Testis (tissue), 3 donors: Measurements from ENCODE around the gene MPND. TPM values are rescaled to one million over a fixed set of nuclear protein-coding genes. Genes with fewer than 3 reads are reported as not detected.

Experiments used
- DNase-seq: peaks from one replicate; pipeline ENCODE4 v3.0.0-alpha.2; 2019
- H3K27ac ChIP-seq, 2 donors: fragments of 200-600 bp; sonication (generic); one replicate each; pipeline ENCODE4 v1.5.1; 2019
- H3K27me3 ChIP-seq: fragments of 200-600 bp; sonication (generic); one replicate; pipeline ENCODE4 v1.5.1; 2019
- H3K36me3 ChIP-seq: fragments of 200-600 bp; sonication (generic); one replicate; pipeline ENCODE4 v1.5.1; 2017; ENCODE audit warnings: low read depth; ENCODE audit errors: missing control alignments
- H3K4me1 ChIP-seq: fragments of 200-600 bp; sonication (generic); one replicate; pipeline ENCODE4 v1.5.1; 2019
- H3K4me3 ChIP-seq, 2 donors: fragments of 200-600 bp; sonication (generic); one replicate each; pipeline ENCODE4 v1.5.1; 2017 to 2019
- H3K9me3 ChIP-seq: fragments of 200-600 bp; sonication (generic); one replicate; pipeline ENCODE4 v1.5.1; 2017
- CTCF ChIP-seq, 3 experiments: fragments of 450-650 bp in 2 of 3; fragments of 200-600 bp in 1 of 3; sonication (generic) in 1 of 3; IDR thresholded peaks; one replicate each; pipeline ENCODE4 v1.5.1; 2016 to 2019; ENCODE audit warnings: antibody characterized with exemption in 3 of 3, mild to moderate bottlenecking in 2 of 3, moderate library complexity in 1 of 3
- POLR2A ChIP-seq: fragments of 450-650 bp; IDR thresholded peaks from one replicate; pipeline ENCODE4 v1.6.1; 2017; ENCODE audit warnings: antibody characterized with exemption, mild to moderate bottlenecking, moderate library complexity
- WGBS, 2 donors: methylation state at CpG; one replicate each; pipeline ENCODE4 v1.1.5; 2018; 5-methylcytosine and 5-hydroxymethylcytosine counted together
- intact Hi-C: fragments of 100-400 bp; cut with DNase I; formaldehyde crosslinking; loops from one replicate; pipeline ENCODE4 v1.15.1; 2023; ENCODE audit warnings: low total_unique reads
- polyA plus RNA-seq: library from polyadenylated mRNA; stranded (reverse); fragments of 350-450 nt; fragmentation: Illumina TruSeq; extraction: RNeasy Lipid Tissue Mini Kit (QIAGEN cat#74804); gene quantifications from one replicate; pipeline ENCODE4 v1.2.3, GENCODE V29; 2014; ENCODE audit warnings: low read depth, low replicate concordance; ENCODE audit not compliant: insufficient read depth
- total RNA-seq, 2 donors: library from RNA; depleted of rRNA; stranded (reverse); fragments of >200 nt; gene quantifications; one replicate each; pipeline ENCODE4 v1.2.3, GENCODE V29; 2016

MPND gene
- total and polyA plus RNA-seq, 3 donors from 2014 or later = 9.1 to 14.3 (median 13.3) TPM

- no peak overlapping the region for H3K4me3 ChIP-seq
- H3K27me3 ChIP-seq = no peaks in the 10 kb centered on the region
- WGBS, 2 donors = 89 to 91% methylated on average over 4 to 9 of the region's 9 CpGs
- H3K27ac ChIP-seq = no peak overlapping the region
- no peak for TF ChIP-seq POLR2A
- no peak for TF ChIP-seq CTCF (IDR thresholded peaks at IDR 0.05)
- no peaks in the 10 kb centered on the region for H3K36me3 ChIP-seq
- intact Hi-C loops = no loop called here
- H3K9me3 ChIP-seq = no peaks in the 10 kb centered on the region
- H3K4me1 ChIP-seq = peaks cover 2% of the 10 kb centered on the region
- no peak for DNase-seq
These were observed 19.7 kb upstream of the MPND start for GRCh38 chr19:4323692-4324091.

- Histone ChIP-seq H3K9me3 (no peaks in the 10 kb centered on the region), H3K4me1 (peaks cover 4% of the 10 kb centered on the region), H3K36me3 (no peaks in the 10 kb centered on the region), H3K27me3 (no peaks in the 10 kb centered on the region), H3K27ac (no peak overlapping the region), H3K4me3 (no peak overlapping the region)
- TF ChIP-seq POLR2A (no peak), CTCF (IDR thresholded peaks at IDR 0.05) (no peak)
- WGBS, 2 donors = 90 to 92% methylated on average over 10 to 12 of the region's 12 CpGs
- DNase-seq = no peak
- intact Hi-C loops = no loop called here
These were observed 19.1 kb upstream of the MPND start for GRCh38 chr19:4324228-4324627.

- DNase-seq = no peak
- Histone ChIP-seq H3K4me3 (no peak overlapping the region), H3K36me3 (no peaks in the 10 kb centered on the region), H3K27me3 (no peaks in the 10 kb centered on the region), H3K4me1 (peaks cover 4% of the 10 kb centered on the region), H3K9me3 (no peaks in the 10 kb centered on the region), H3K27ac (no peak overlapping the region)
- WGBS, 2 donors = 46 to 53% methylated on average over 13 of the region's 13 CpGs
- TF ChIP-seq CTCF (IDR thresholded peaks at IDR 0.05) = no peak
- TF ChIP-seq POLR2A = no peak
- intact Hi-C loops = no loop called here
These were observed 17.0 kb upstream of the MPND start for GRCh38 chr19:4326215-4326836.

GRCh38 chr19:4326837-4327251, 16.5 kb upstream of the MPND start:
- no peaks in the 10 kb centered on the region for H3K9me3 ChIP-seq
- H3K4me1 ChIP-seq = peaks cover 4% of the 10 kb centered on the region
- no peak overlapping the region for H3K4me3 ChIP-seq
- intact Hi-C loops = no loop called here
- 9 to 27% methylated on average over 26 to 33 of the region's 33 CpGs for WGBS, 2 donors
- H3K27ac ChIP-seq = no peak overlapping the region
- no peaks in the 10 kb centered on the region for H3K27me3 ChIP-seq
- TF ChIP-seq CTCF (IDR thresholded peaks at IDR 0.05) = no peak
- TF ChIP-seq POLR2A = no peak
- no peak for DNase-seq
- H3K36me3 ChIP-seq = no peaks in the 10 kb centered on the region

- Histone ChIP-seq H3K36me3 (no peaks in the 10 kb centered on the region), H3K4me3 (peak overlapping the region; percentile 46 to 55), H3K27ac (no peak overlapping the region), H3K9me3 (no peaks in the 10 kb centered on the region), H3K4me1 (peaks cover 4% of the 10 kb centered on the region), H3K27me3 (no peaks in the 10 kb centered on the region)
- no peak for TF ChIP-seq POLR2A
- no peak for TF ChIP-seq CTCF (IDR thresholded peaks at IDR 0.05)
- 9 to 13% methylated on average over 9 to 26 of the region's 30 CpGs for WGBS, 2 donors
- DNase-seq = peak; percentile 62
- intact Hi-C loops = no loop called here
These were observed 16.0 kb upstream of the MPND start for GRCh38 chr19:4327252-4327876.
